Measurements from ENCODE around the gene ARL6IP5.

The ARL6IP5 gene

DNA sequence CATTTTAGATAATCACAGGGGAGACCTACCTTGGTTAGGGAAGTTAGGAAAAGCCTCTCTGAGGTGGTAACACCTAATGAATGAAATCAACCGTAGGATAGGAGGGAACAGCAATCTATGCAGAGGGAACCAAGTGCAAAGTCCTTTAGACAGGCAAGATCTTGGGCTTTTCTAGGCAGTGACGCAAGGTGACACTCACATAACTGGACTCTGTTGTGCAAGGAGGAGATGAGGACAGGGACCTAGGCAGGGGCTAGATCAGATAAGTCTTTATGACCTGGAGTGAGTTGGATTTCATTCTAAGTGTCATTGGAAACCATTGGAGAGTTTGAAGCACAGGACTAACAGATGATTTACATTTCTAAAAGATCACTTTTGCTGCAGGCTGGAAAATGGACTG, 42.3 kb downstream of the ARL6IP5 start:
- no peak overlapping the region for H3K9ac ChIP-seq (ENCODE audit: low read depth in 1 of 2, low read length in 2 of 2)
- H3K27me3 ChIP-seq (ENCODE audit: control insufficient read depth in 2 of 2, insufficient read depth in 2 of 2, low read length in 2 of 2): no peaks in the 10 kb centered on the region

DNA sequence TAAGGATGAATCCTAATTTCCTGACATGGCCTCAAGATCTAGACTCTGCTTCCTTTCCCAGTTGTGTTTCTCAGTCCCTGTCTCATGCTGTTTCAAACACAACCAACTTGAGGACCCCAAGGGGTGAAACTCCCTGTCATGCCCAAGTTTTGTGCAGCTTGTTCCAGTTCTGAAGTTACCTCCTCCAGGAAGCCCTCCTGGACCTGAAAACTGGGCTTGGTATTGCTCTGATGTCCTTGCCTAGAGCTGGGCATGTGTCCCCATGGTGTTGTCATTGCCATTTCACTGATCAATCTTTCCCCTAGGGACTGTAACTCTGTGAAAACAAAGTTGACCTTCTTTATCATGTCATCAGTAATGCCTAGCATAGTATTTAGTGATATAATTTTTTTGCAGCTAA, 43.8 kb downstream of the ARL6IP5 start:
- Histone ChIP-seq H3K36me3 (ENCODE audit: control insufficient read depth in 2 of 2, insufficient read depth in 2 of 2, low read length in 2 of 2) (no peaks in the 10 kb centered on the region), H3K4me3 (ENCODE audit: low read length in 2 of 2) (no peak overlapping the region), H3K27ac (ENCODE audit: low read depth in 2 of 2, low read length in 2 of 2) (no peak overlapping the region), H3K27me3 (ENCODE audit: control insufficient read depth in 2 of 2, insufficient read depth in 2 of 2, low read length in 2 of 2) (no peaks in the 10 kb centered on the region), H3K9me3 (ENCODE audit: control insufficient read depth in 2 of 2, low read length in 2 of 2) (no peaks in the 10 kb centered on the region), H3K4me1 (ENCODE audit: control insufficient read depth in 2 of 2, insufficient read depth in 2 of 2, low read length in 2 of 2) (no peaks in the 10 kb centered on the region), H3K9ac (ENCODE audit: low read depth in 1 of 2, low read length in 2 of 2) (no peak overlapping the region)

More for the DNA sequence above, 42.3 kb downstream of the ARL6IP5 start:
- no peak overlapping the region for H3K27ac ChIP-seq (ENCODE audit: low read depth in 2 of 2, low read length in 2 of 2)
- no peaks in the 10 kb centered on the region for H3K36me3 ChIP-seq (ENCODE audit: control insufficient read depth in 2 of 2, insufficient read depth in 2 of 2, low read length in 2 of 2)
- no peaks in the 10 kb centered on the region for H3K9me3 ChIP-seq (ENCODE audit: control insufficient read depth in 2 of 2, low read length in 2 of 2)
- no peak overlapping the region for H3K4me3 ChIP-seq (ENCODE audit: low read length in 2 of 2)
- no peaks in the 10 kb centered on the region for H3K4me1 ChIP-seq (ENCODE audit: control insufficient read depth in 2 of 2, insufficient read depth in 2 of 2, low read length in 2 of 2)

DNA sequence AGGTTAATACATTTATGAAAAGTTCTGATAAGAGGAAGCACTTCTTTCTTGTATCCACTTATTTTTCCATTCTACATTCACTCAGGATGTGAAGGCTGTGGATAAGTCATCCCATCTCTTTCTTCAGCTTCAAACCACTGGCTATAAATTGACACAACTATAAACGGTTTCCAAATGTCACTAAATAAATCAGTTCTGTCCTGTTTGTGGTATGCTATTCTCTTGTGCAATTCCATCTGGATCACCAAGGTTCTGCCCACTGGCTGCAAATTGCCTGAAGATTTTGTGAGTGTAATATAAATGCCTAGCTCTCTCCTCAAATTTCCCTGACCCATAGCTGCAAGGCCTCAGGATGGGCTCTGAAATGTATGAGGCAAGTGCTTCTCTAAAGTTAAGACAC, 44.8 kb downstream of the ARL6IP5 start:
- H3K9me3 ChIP-seq (ENCODE audit: control insufficient read depth in 2 of 2, low read length in 2 of 2): no peaks in the 10 kb centered on the region
- no peak overlapping the region for H3K4me3 ChIP-seq (ENCODE audit: low read length in 2 of 2)
- no peaks in the 10 kb centered on the region for H3K4me1 ChIP-seq (ENCODE audit: control insufficient read depth in 2 of 2, insufficient read depth in 2 of 2, low read length in 2 of 2)
- no peak overlapping the region for H3K27ac ChIP-seq (ENCODE audit: low read depth in 2 of 2, low read length in 2 of 2)
- H3K27me3 ChIP-seq (ENCODE audit: control insufficient read depth in 2 of 2, insufficient read depth in 2 of 2, low read length in 2 of 2): no peaks in the 10 kb centered on the region
- H3K9ac ChIP-seq (ENCODE audit: low read depth in 1 of 2, low read length in 2 of 2): no peak overlapping the region
- H3K36me3 ChIP-seq (ENCODE audit: control insufficient read depth in 2 of 2, insufficient read depth in 2 of 2, low read length in 2 of 2): no peaks in the 10 kb centered on the region

DNA sequence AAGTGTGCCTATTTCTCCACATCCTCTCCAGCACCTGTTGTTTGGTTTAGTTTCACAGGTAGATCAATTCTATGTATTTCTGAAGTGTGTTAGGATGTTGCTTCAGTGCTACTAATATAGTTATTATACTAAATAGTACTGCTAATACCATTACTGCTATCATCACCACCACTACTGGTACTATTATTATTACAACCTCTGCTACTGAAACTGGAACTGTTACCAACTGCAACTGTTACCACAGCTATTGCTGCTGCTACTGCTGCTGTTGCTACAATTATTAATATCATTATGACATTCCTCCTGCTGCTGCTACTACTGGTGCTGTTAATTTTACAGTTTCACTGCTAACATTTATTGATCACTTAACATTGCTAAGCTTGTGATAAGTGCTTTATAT, 46.0 kb downstream of the ARL6IP5 start:
- no peak overlapping the region for H3K9ac ChIP-seq (ENCODE audit: low read depth in 1 of 2, low read length in 2 of 2)
- H3K9me3 ChIP-seq (ENCODE audit: control insufficient read depth in 2 of 2, low read length in 2 of 2): no peaks in the 10 kb centered on the region
- H3K36me3 ChIP-seq (ENCODE audit: control insufficient read depth in 2 of 2, insufficient read depth in 2 of 2, low read length in 2 of 2): no peaks in the 10 kb centered on the region
- H3K27me3 ChIP-seq (ENCODE audit: control insufficient read depth in 2 of 2, insufficient read depth in 2 of 2, low read length in 2 of 2): no peaks in the 10 kb centered on the region
- no peaks in the 10 kb centered on the region for H3K4me1 ChIP-seq (ENCODE audit: control insufficient read depth in 2 of 2, insufficient read depth in 2 of 2, low read length in 2 of 2)
- no peak overlapping the region for H3K4me3 ChIP-seq (ENCODE audit: low read length in 2 of 2)
- H3K27ac ChIP-seq (ENCODE audit: low read depth in 2 of 2, low read length in 2 of 2): no peak overlapping the region

DNA sequence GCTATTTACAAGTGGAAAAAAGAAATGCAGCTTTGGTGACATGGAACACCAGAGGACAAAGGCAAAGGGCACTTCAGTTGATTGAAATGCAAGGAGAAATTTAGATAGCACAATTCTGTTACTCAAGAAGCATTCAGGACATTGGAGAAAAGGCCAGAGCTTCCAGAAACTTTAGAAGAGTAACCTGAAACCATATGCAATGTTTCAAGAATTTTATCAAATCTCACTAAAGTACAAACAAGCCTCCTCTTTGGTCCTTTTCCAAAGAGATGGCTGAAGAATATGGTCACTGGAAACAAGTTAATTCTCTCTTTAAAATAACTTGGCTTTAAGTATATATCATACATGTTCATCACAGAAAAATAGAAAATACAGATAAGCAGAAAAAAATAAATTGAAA, 52.3 kb downstream of the ARL6IP5 start:
- Histone ChIP-seq H3K27me3 (ENCODE audit: control insufficient read depth in 2 of 2, insufficient read depth in 2 of 2, low read length in 2 of 2) (no peaks in the 10 kb centered on the region), H3K9me3 (ENCODE audit: control insufficient read depth in 2 of 2, low read length in 2 of 2) (no peaks in the 10 kb centered on the region), H3K36me3 (ENCODE audit: control insufficient read depth in 2 of 2, insufficient read depth in 2 of 2, low read length in 2 of 2) (no peaks in the 10 kb centered on the region), H3K4me3 (ENCODE audit: low read length in 2 of 2) (no peak overlapping the region), H3K4me1 (ENCODE audit: control insufficient read depth in 2 of 2, insufficient read depth in 2 of 2, low read length in 2 of 2) (no peaks in the 10 kb centered on the region), H3K9ac (ENCODE audit: low read depth in 1 of 2, low read length in 2 of 2) (no peak overlapping the region), H3K27ac (ENCODE audit: low read depth in 2 of 2, low read length in 2 of 2) (no peak overlapping the region)

DNA sequence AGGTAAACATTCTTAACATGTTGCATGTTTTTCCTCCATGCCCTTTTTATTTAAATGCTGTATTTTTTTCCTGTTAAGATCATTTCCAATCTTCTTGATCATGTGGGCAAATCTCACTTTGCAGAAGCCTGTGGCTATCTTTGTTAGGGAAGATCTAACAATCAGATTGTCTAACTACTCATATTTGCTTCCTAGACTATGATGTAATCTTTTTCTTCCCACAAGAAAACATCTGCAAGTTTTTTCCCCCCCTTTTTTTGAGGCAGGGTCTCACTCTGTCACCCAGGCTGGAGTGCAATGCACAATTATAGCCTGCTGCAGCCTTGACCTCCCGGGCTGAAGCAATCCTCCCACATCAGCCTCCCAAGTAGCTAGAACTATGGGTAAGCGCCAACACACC, 52.7 kb downstream of the ARL6IP5 start:
- Histone ChIP-seq H3K9ac (ENCODE audit: low read depth in 1 of 2, low read length in 2 of 2) (no peak overlapping the region), H3K4me1 (ENCODE audit: control insufficient read depth in 2 of 2, insufficient read depth in 2 of 2, low read length in 2 of 2) (no peaks in the 10 kb centered on the region), H3K36me3 (ENCODE audit: control insufficient read depth in 2 of 2, insufficient read depth in 2 of 2, low read length in 2 of 2) (no peaks in the 10 kb centered on the region), H3K4me3 (ENCODE audit: low read length in 2 of 2) (no peak overlapping the region), H3K27ac (ENCODE audit: low read depth in 2 of 2, low read length in 2 of 2) (no peak overlapping the region), H3K27me3 (ENCODE audit: control insufficient read depth in 2 of 2, insufficient read depth in 2 of 2, low read length in 2 of 2) (no peaks in the 10 kb centered on the region), H3K9me3 (ENCODE audit: control insufficient read depth in 2 of 2, low read length in 2 of 2) (no peaks in the 10 kb centered on the region)

DNA sequence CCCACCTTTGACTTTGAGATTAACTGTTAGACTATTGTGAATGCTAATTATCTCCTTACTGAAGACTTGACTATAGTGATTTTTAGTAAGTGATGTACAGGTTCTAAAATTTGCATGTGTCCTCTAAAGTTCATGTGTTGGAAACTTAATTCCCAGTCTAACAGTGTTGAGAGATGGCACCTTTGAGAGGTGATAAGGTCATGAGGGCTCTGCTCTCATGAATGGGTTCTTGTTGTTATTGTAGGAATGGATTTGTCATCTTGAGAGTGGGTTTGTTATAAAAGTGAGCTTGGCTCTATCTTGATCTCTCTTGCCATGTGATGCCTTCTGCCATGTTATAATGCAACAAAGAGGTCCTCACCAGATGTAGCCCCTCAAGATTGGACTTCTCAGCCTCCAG, 56.6 kb downstream of the ARL6IP5 start:
- H3K27me3 ChIP-seq (ENCODE audit: control insufficient read depth in 2 of 2, insufficient read depth in 2 of 2, low read length in 2 of 2): no peaks in the 10 kb centered on the region
- no peak overlapping the region for H3K9ac ChIP-seq (ENCODE audit: low read depth in 1 of 2, low read length in 2 of 2)
- no peaks in the 10 kb centered on the region for H3K36me3 ChIP-seq (ENCODE audit: control insufficient read depth in 2 of 2, insufficient read depth in 2 of 2, low read length in 2 of 2)
- no peaks in the 10 kb centered on the region for H3K9me3 ChIP-seq (ENCODE audit: control insufficient read depth in 2 of 2, low read length in 2 of 2)
- H3K27ac ChIP-seq (ENCODE audit: low read depth in 2 of 2, low read length in 2 of 2): no peak overlapping the region
- H3K4me3 ChIP-seq (ENCODE audit: low read length in 2 of 2): no peak overlapping the region
- no peaks in the 10 kb centered on the region for H3K4me1 ChIP-seq (ENCODE audit: control insufficient read depth in 2 of 2, insufficient read depth in 2 of 2, low read length in 2 of 2)

DNA sequence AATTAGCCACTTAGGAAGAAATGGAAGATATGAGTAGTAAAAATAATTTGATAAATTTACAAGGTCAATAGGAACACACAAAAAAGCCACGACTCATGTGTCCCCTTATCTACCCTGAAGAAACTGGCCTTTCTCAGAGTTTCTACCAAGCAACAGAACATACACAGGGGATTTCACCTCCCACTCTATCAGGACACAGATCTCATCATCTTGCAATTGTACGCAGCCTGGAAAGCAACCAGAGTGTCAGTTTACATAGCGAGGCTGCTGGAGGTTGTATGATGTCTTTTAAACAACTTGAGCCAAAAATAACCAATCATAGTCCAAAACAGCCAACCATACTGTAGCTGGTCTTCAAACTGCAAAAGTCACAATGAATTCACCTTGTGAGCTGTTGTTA, 57.4 kb downstream of the ARL6IP5 start:
- H3K4me3 ChIP-seq (ENCODE audit: low read length in 2 of 2): no peak overlapping the region
- H3K27ac ChIP-seq (ENCODE audit: low read depth in 2 of 2, low read length in 2 of 2): no peak overlapping the region
- no peak overlapping the region for H3K9ac ChIP-seq (ENCODE audit: low read depth in 1 of 2, low read length in 2 of 2)
- H3K9me3 ChIP-seq (ENCODE audit: control insufficient read depth in 2 of 2, low read length in 2 of 2): no peaks in the 10 kb centered on the region
- H3K36me3 ChIP-seq (ENCODE audit: control insufficient read depth in 2 of 2, insufficient read depth in 2 of 2, low read length in 2 of 2): no peaks in the 10 kb centered on the region
- no peaks in the 10 kb centered on the region for H3K27me3 ChIP-seq (ENCODE audit: control insufficient read depth in 2 of 2, insufficient read depth in 2 of 2, low read length in 2 of 2)
- no peaks in the 10 kb centered on the region for H3K4me1 ChIP-seq (ENCODE audit: control insufficient read depth in 2 of 2, insufficient read depth in 2 of 2, low read length in 2 of 2)

DNA sequence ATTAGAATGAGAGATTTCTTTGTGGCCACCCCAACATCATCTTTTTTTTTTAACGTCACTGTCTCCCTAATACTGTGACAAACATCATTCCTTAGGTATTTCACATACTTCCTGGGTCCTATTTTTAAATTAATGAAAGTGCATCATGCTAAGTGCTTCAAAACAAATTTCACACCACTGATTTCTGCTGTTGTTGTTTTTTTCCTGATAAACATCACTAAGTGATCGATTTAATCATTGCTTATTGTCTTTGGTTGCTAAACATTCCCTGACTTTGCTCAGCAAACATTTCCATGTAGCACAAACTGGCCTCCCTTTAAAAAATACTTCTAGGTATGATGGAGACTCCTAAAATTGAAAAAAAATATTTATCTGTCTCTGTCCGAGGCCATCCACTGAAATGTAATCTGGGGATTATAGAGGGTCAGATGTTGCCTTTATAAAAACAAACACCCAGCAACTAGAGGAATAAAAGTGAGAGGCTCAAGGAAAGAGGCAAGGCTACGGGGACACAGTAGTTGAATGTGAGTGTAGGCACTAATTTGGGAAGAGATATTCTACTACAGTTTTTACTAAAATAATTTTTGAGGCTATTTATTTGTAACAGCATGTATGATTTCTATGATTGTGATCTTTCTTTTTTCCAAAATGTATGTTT, 58.2 kb downstream of the ARL6IP5 start:
- Histone ChIP-seq H3K4me1 (ENCODE audit: control insufficient read depth in 2 of 2, insufficient read depth in 2 of 2, low read length in 2 of 2) (no peaks in the 10 kb centered on the region), H3K9ac (ENCODE audit: low read depth in 1 of 2, low read length in 2 of 2) (no peak overlapping the region), H3K27ac (ENCODE audit: low read depth in 2 of 2, low read length in 2 of 2) (no peak overlapping the region), H3K27me3 (ENCODE audit: control insufficient read depth in 2 of 2, insufficient read depth in 2 of 2, low read length in 2 of 2) (no peaks in the 10 kb centered on the region), H3K9me3 (ENCODE audit: control insufficient read depth in 2 of 2, low read length in 2 of 2) (no peaks in the 10 kb centered on the region), H3K4me3 (ENCODE audit: low read length in 2 of 2) (no peak overlapping the region), H3K36me3 (ENCODE audit: control insufficient read depth in 2 of 2, insufficient read depth in 2 of 2, low read length in 2 of 2) (no peaks in the 10 kb centered on the region)

DNA sequence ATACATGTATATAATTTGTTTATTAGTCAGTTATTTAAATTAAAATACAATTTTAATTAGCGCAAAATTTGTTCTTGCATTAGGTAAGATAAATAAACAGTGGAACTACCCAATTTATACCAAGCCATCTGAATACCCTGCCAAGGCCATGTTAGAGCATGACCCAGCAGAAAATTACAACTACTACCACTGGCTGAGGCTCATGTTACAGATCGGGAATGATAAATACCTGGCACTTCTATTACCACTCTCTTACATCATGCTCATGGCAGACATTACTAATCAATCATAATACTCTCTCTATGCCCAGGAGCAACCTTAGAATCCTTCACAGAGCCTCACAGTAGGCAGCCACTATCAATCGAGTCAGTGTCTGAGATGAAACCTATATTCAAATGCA, 58.9 kb downstream of the ARL6IP5 start:
- H3K4me1 ChIP-seq (ENCODE audit: control insufficient read depth in 2 of 2, insufficient read depth in 2 of 2, low read length in 2 of 2): no peaks in the 10 kb centered on the region
- no peak overlapping the region for H3K4me3 ChIP-seq (ENCODE audit: low read length in 2 of 2)
- H3K36me3 ChIP-seq (ENCODE audit: control insufficient read depth in 2 of 2, insufficient read depth in 2 of 2, low read length in 2 of 2): no peaks in the 10 kb centered on the region
- no peaks in the 10 kb centered on the region for H3K9me3 ChIP-seq (ENCODE audit: control insufficient read depth in 2 of 2, low read length in 2 of 2)
- no peak overlapping the region for H3K27ac ChIP-seq (ENCODE audit: low read depth in 2 of 2, low read length in 2 of 2)
- no peak overlapping the region for H3K9ac ChIP-seq (ENCODE audit: low read depth in 1 of 2, low read length in 2 of 2)
- no peaks in the 10 kb centered on the region for H3K27me3 ChIP-seq (ENCODE audit: control insufficient read depth in 2 of 2, insufficient read depth in 2 of 2, low read length in 2 of 2)
